Right renal pelvis (tissue), 4 donors: Measurements from ENCODE around the gene ZNF354C. TPM values are rescaled to one million over a fixed set of nuclear protein-coding genes. Genes with fewer than 3 reads are reported as not detected.

Experiments used
- DNase-seq, 4 donors: peaks; one replicate each; pipeline ENCODE4 v3.0.0-alpha.2; 2013; ENCODE audit warnings: low read depth in 4 of 4, low spot score in 3 of 4, missing footprints in 1 of 4
- polyA plus RNA-seq, 4 donors: library from polyadenylated mRNA; unstranded; fragments of 120-200 nt; gene quantifications; one replicate each; pipeline ENCODE4 v1.2.1, GENCODE V29; 2013; ENCODE audit not compliant: insufficient read length in 4 of 4

The ZNF354C gene
- polyA plus RNA-seq, 4 donors: 15.9 to 20.0 (median 18.7) TPM

DNA sequence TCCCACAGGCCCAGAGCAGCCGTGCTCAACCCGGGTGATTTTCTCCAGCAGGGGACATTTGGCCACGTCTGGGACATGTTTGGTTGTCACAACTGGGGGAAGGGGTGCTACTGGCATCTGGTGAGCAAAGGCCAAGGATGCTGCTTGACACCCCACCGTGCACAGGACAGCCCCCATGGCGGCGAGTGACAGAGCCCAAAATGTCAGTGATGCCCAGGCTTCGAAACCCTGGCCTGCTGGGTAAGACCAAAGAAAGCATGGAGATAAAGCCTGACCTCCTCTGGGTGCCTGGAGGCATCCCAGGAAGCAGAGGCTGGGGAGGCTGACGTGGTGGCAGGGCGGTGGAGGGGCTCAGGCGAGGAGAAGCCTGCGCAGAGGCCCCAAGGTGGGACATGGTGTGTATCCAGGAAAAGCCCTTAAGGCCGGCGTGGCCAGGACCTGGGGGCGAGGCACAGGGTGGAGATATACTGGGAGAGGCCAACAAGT is 66.4 kb downstream of the ZNF354C start:
- no peak for DNase-seq

DNA sequence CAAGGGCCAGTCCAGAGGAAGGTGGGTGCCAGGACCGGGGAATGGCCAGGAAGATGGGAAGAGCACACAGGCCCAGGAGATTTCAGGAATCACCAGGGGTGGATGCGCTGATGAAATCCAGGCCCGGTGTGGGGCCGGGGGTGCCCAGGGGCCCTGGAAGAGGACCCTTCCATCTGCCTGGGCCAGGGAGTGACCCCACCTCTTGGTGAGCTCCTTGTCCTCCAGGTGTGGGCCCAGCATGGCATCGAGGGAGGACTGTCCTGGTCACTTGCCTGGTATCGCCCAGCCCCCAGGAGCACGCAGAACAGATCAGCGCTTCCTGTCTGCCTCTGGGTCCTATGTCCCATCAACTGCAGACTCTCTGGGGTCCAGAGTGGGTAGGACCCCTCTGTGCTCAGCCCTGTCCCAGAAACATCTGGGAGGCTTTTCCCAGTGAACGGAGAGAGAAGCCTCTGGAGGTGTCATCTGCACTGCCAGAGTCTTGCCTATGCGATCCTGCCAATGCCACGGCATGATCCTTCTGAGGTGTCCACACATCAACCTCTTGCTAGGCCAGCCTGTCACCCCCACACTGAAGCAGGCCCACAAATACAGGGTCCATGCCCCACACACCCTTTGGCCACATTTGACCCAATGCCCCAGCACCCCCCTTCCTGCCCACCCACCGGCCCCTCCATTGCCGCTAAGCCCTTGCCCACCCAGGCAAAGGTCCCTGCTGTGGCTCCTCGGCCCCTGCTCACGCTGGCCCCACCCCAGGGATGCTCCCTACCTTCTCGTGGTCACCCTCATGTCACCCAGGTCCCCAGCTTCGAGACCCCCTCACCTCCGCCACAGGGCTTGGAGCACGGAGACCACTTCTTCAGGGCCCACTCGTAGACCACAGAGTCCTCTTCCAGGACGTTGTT is 67.2 kb downstream of the ZNF354C start:
- no peak for DNase-seq

DNA sequence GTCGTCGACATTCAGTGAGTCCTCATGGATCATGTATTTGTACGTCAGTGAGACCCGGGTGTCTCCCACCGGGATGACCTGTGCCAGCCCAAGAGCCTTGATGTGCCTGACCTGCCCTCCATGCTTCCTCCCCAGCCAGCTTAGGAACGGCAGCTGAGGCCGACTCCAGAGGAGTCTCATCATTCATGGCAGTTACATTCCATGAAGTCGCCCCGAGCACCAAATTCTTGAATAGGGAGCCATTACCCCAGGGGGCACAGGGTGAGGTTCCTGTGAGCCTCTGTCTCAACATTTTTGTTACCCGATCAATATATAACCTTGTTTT is 67.8 kb downstream of the ZNF354C start:
- DNase-seq: no peak

DNA sequence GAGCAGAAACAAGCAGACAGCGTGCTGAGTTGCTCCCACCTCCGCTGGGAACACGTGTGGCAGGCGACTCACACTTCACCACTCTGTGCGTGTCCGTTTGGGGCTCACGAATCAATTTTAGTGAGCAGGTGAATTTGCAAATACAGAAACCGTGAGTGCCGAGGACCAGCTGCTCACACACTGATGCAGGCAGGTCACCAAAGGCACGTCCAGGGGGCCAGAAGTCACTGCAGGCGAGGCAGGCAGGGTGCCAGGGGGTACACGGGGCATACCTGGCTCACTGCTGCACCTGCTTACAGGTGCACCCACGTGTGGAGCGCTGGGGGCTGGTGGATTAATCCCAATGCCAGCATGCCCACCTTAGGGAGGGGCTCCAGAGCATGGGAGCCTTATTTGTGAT is 68.8 kb downstream of the ZNF354C start:
- no peak for DNase-seq

DNA sequence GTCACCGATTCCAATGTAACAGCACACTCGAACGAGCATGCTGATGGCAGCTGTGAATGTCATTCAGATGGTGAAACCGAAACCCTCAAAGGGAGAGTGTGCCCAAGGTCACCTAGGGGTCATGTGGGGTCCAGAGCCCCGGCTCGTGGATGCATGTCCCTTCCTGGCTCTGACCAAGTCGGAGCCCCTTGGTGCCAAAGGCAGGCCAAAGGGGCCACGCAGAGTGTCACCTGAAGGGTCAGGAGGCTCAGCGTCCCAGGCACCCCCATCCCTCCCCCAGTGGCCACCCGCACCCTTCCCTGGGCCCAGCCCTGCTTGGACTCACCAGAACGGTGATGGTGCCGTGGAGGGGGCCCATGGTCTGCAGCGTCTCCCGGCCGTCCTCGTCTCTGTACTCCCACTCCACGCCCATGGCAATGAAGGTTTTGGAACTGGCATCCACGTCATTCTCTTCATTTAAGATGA is 69.5 kb downstream of the ZNF354C start:
- no peak for DNase-seq

DNA sequence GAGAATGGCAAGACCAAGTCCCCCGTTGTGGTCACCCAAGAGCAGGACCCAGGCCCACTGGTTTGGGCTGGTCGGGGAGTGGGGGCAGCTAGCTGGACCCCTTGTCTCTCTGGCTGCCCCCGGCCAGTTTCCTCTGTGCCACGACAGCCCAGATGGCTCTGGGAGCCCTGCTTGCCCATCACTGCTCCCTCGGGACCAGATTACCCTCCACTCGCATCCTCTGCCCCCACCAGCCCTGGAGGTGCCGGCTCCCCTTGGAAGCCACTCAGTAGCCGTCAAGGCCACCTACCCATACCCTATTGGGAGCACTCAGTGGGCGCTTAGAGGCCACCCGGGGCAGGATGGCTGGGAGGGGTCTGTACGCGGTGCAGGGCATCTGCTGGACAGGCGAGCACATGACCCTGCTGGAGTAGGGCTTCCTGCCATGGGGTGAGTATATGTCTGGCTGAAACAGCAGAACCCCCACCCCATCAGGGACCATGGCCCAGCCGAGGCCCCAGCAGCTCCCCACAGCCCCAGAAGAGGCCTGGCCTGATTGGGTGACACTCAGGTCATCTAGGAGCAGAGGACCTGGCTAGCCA is 70.0 kb downstream of the ZNF354C start:
- DNase-seq: no peak

DNA sequence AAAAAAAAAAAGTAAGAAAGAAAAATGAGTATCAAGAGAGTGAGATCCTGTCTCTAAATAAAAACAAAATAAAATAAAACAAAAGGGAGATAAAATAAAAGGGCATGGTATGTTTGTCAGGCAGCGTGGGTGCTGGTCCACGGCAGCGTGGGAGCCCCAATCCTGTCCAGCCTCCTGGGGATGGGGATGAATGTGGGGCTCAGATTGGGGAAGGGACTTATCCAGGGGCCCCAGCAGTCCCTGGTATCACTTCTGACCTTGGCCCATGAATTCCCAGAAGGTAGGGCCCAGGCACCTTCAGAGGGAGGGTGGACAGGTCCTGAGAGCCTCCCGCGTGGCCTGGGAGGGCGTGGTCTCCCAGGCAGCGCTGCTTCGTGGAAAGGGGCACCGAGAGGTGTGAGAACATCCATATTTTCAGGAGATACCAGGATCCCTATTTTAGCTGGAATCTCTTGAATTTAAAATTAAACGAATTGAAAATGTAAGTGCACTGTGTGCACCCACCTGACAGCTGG is 71.2 kb downstream of the ZNF354C start:
- DNase-seq: no peak

DNA sequence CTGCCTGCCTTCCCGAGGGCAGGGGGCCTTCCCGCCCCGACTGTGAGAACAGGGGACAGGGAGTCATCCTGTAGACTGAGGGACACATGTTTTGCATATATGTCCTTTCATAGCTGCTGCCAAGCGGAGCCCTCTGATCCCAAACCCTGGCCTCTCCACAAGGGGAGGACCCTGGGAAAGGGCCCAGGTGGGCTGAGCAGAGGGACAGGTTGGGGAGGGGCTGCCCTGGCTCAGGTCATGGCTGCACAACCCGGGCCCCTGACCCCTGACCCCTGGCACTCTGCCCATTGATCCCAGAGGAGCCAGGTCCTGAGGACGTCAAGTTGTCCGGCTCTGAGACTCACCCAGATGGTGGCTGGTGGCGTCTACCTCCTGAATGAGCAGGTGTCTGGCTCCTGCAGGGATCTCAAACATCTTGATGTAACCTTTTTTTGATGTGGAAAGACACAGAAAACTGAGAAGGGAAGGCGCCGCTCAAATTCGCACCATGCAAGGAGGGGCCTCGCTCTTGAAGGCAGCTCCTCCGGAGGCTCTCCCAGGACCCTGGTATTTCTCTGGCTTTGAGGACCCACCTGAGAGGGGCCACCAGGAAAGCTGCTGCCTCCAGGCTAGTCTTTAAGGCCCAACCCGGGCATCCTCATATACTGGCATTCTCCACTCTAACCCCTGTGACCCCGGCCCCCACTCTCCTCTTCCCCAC is 71.9 kb downstream of the ZNF354C start:
- DNase-seq: no peak

DNA sequence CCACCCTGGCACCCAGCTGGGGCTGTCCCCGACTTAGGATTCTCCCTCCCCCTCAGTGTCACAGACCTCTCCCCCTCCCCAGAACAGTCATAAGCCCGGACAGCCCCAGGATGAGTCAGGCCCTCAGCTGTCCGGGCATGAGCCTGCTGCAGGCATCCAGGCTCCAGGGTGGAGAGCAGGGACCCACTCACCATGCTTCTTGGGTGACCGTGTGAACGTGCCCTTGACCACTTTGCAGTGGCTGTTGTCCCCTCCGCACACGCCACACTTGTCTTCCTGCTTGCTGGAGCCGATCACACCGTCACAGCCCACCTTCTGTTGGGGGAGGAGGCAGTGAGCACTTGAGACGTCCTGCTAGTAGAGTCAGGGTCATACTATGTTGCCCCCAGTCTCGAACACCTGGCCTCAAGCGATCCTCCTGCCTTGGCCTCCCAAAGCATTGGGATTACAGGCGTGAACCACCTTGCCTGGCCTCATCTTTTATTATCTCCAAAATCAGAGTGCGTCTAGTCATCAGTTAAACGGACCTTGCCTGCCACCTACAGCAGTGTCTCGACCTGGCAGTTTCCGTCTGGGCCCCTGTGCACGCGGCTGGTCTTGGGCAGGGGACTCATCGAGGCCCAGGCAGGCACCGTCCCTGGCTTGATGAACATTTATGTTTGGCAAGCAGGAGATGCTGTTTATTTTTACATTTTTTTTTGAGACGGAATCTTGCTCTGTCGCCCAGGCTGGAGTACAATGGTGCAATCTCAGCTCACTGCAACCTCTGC is 72.6 kb downstream of the ZNF354C start:
- DNase-seq: no peak

Other genes with a start within 250 kb of the ZNF354C start
- 10 to 100 TPM; 21.3 to 25.9 (median 23.3) TPM for gene ZNF354B, start 200.4 kb upstream of the ZNF354C start, polyA plus RNA-seq
- gene ZFP2, start 164.5 kb upstream of the ZNF354C start, polyA plus RNA-seq: 1 to 10 TPM; 6.6 to 8.9 (median 8.1) TPM
- 1 to 10 TPM; 5.9 to 7.3 (median 6.5) TPM for gene ZNF454, start 119.2 kb upstream of the ZNF354C start, polyA plus RNA-seq
- gene GRM6, start 65.1 kb upstream of the ZNF354C start, polyA plus RNA-seq: under 1 TPM; 0.56 to 0.90 (median 0.69) TPM
- gene ZNF879, start 36.6 kb upstream of the ZNF354C start, polyA plus RNA-seq: 1 to 10 TPM; 7.2 to 9.8 (median 8.5) TPM